H1 (cell line): ENCODE measurements around the gene ACAA1. TPM values are rescaled to one million over a fixed set of nuclear protein-coding genes. Genes with fewer than 3 reads are reported as not detected.

Experiments
- CTCF ChIA-PET: fragments of 300-600 bp; sonication (Branson Sonifier 250); formaldehyde crosslinking; loops from one replicate; lab custom pipeline; 2021; ENCODE audit not compliant: partially characterized antibody; lab: Charles Lee
- POLR2A ChIA-PET: fragments of 300-600 bp; sonication (Branson Sonifier 250); formaldehyde crosslinking; loops from one replicate; lab custom pipeline; 2021; ENCODE audit warnings: inconsistent platforms; ENCODE audit not compliant: partially characterized antibody; lab: Charles Lee
- DNase-seq, 2 experiments: peaks; one replicate each; pipeline versions ENCODE4 v3.0.0 to v3.0.0-alpha.2; 2010 to 2022; ENCODE audit warnings: low spot score in 2 of 2, low read depth in 1 of 2, mixed read lengths in 1 of 2
- FAIRE-seq: peaks from 2 replicates; lab custom pipeline; 2011; peaks lifted over from hg19 to GRCh38; lab: Jason Lieb, UNC
- H2AFZ ChIP-seq: 2 replicates; pipeline ENCODE4 v1.8.1; 2012; ENCODE audit warnings: low read length, inconsistent platforms
- H2AK5ac ChIP-seq: 2 replicates; pipeline ENCODE4 v1.6.1; 2013; ENCODE audit warnings: low read depth, low read length
- H2BK120ac ChIP-seq: replicated peaks from 2 replicates; pipeline ENCODE3; 2013; ENCODE audit warnings: low read depth, low read length, inconsistent platforms
- H2BK12ac ChIP-seq: 2 replicates; pipeline ENCODE4 v1.6.1; 2013; ENCODE audit warnings: low read depth, low read length
- H2BK15ac ChIP-seq: 2 replicates; pipeline ENCODE4 v1.6.1; 2013; ENCODE audit warnings: low read length
- H2BK20ac ChIP-seq: 2 replicates; pipeline ENCODE4 v1.6.1; 2013; ENCODE audit warnings: low read length
- H2BK5ac ChIP-seq: 2 replicates; pipeline ENCODE4 v1.6.1; 2013; ENCODE audit warnings: low read depth, low read length
- H3K14ac ChIP-seq: 2 replicates; pipeline ENCODE4 v1.6.1; 2013; ENCODE audit warnings: inconsistent platforms; ENCODE audit not compliant: insufficient read length
- H3K18ac ChIP-seq: 2 replicates; pipeline ENCODE4 v1.6.1; 2013; ENCODE audit warnings: low read length; ENCODE audit errors: extremely low read depth
- H3K23ac ChIP-seq: 2 replicates; pipeline ENCODE4 v1.6.1; 2013; ENCODE audit warnings: inconsistent platforms; ENCODE audit not compliant: insufficient read length
- H3K23me2 ChIP-seq: 2 replicates; pipeline ENCODE4 v1.6.1; 2013; ENCODE audit warnings: low read depth, low read length
- H3K27ac ChIP-seq: 2 replicates; pipeline ENCODE4 v1.6.1; 2011; ENCODE audit warnings: low read depth, low read length, inconsistent platforms
- H3K27me3 ChIP-seq, 4 experiments: replicated peaks in 1 of 4; 1 replicate in 1 of 4; 2 replicates in 3 of 4; pipeline versions ENCODE4 v1.6.1 to v1.8.1; 2011 to 2013; ENCODE audit warnings: low read length in 3 of 4, mild to moderate bottlenecking in 3 of 4, inconsistent platforms in 2 of 4, mixed read lengths in 2 of 4, moderate library complexity in 1 of 4; ENCODE audit not compliant: control insufficient read depth in 3 of 4, insufficient read depth in 3 of 4; ENCODE audit errors: extremely low read depth in 1 of 4
- H3K36me3 ChIP-seq, 4 experiments: 2 replicates each; pipeline versions ENCODE4 v1.6.1 to v1.8.1; 2011 to 2013; ENCODE audit warnings: mild to moderate bottlenecking in 4 of 4, low read length in 3 of 4, moderate library complexity in 2 of 4, control low read depth in 1 of 4, inconsistent platforms in 1 of 4; ENCODE audit not compliant: insufficient read depth in 4 of 4, control insufficient read depth in 2 of 4
- H3K4ac ChIP-seq: replicated peaks from 2 replicates; pipeline ENCODE3; 2013; ENCODE audit warnings: low read length, low read depth, mixed read lengths, inconsistent platforms; ENCODE audit not compliant: insufficient read length
- H3K4me1 ChIP-seq, 4 experiments: replicated peaks in 1 of 4; 1 replicate in 1 of 4; 2 replicates in 3 of 4; pipeline versions ENCODE4 v1.6.1 to v1.8.1; 2011 to 2013; ENCODE audit warnings: low read length in 3 of 4, inconsistent platforms in 2 of 4, mixed read lengths in 1 of 4; ENCODE audit not compliant: insufficient read depth in 4 of 4, control insufficient read depth in 3 of 4
- H3K4me2 ChIP-seq, 2 experiments: 2 replicates each; pipeline versions ENCODE4 v1.6.1 to v1.8.1; 2011 to 2013; ENCODE audit warnings: low read depth in 2 of 2, low read length in 2 of 2, control low read depth in 1 of 2, inconsistent platforms in 1 of 2, mild to moderate bottlenecking in 1 of 2; ENCODE audit not compliant: insufficient read depth in 1 of 2
- H3K4me3 ChIP-seq, 4 experiments: fragments of 200-600, 300-600 bp in 1 of 4; sonication (generic), shearing (Covaris generic), sonication (Bioruptor Twin) in 1 of 4; 2 replicates each; pipeline versions ENCODE4 v1.5.1 to v1.8.1; 2011 to 2016; ENCODE audit warnings: low read length in 4 of 4, low read depth in 3 of 4, control low read depth in 2 of 4, inconsistent platforms in 2 of 4, mild to moderate bottlenecking in 2 of 4, mixed read lengths in 1 of 4, moderate library complexity in 1 of 4; ENCODE audit not compliant: insufficient read depth in 2 of 4; ENCODE audit errors: extremely low read depth in 1 of 4
- H3K56ac ChIP-seq: replicated peaks from 2 replicates; pipeline ENCODE3; 2013; ENCODE audit warnings: low read depth, mild to moderate bottlenecking, mixed read lengths, low read length, inconsistent platforms; ENCODE audit not compliant: insufficient read length
- H3K79me1 ChIP-seq: 2 replicates; pipeline ENCODE4 v1.6.1; 2013; ENCODE audit warnings: low read depth, low read length, control low read depth
- H3K79me2 ChIP-seq, 2 experiments: 2 replicates each; pipeline versions ENCODE4 v1.6.1 to v1.8.1; 2012 to 2013; ENCODE audit warnings: low read length in 2 of 2, mild to moderate bottlenecking in 2 of 2, inconsistent platforms in 1 of 2; ENCODE audit not compliant: insufficient read depth in 2 of 2, control insufficient read depth in 1 of 2
- H3K9ac ChIP-seq, 4 experiments: replicated peaks in 1 of 4; 1 replicate in 1 of 4; 2 replicates in 3 of 4; pipeline versions ENCODE4 v1.6.1 to v1.8.1; 2011 to 2013; ENCODE audit warnings: low read depth in 3 of 4, low read length in 3 of 4, control low read depth in 2 of 4, mild to moderate bottlenecking in 2 of 4, moderate library complexity in 2 of 4, inconsistent platforms in 1 of 4; ENCODE audit errors: extremely low read depth in 1 of 4
- H3K9me3 ChIP-seq, 2 experiments: 2 replicates each; pipeline versions ENCODE4 v1.6.1 to v1.8.1; 2012 to 2013; ENCODE audit warnings: mild to moderate bottlenecking in 2 of 2, moderate library complexity in 2 of 2, control low read depth in 1 of 2, inconsistent platforms in 1 of 2, low read depth in 1 of 2, low read length in 1 of 2, mixed read lengths in 1 of 2; ENCODE audit not compliant: insufficient read depth in 2 of 2
- H4K20me1 ChIP-seq, 2 experiments: replicated peaks in 1 of 2; 2 replicates each; pipeline versions ENCODE3 to v1.8.1; 2011 to 2013; ENCODE audit warnings: inconsistent platforms in 2 of 2, low read length in 2 of 2, mild to moderate bottlenecking in 1 of 2; ENCODE audit not compliant: insufficient read depth in 2 of 2, control insufficient read depth in 1 of 2
- H4K5ac ChIP-seq: 2 replicates; pipeline ENCODE4 v1.6.1; 2013; ENCODE audit warnings: low read length, low read depth, mixed read lengths, inconsistent platforms; ENCODE audit not compliant: insufficient read length
- H4K8ac ChIP-seq: 2 replicates; pipeline ENCODE4 v1.8.0; 2013; ENCODE audit warnings: mild to moderate bottlenecking, moderate library complexity, low read length, inconsistent platforms; ENCODE audit not compliant: insufficient read depth; ENCODE audit errors: extremely low read depth
- H4K91ac ChIP-seq: replicated peaks from 2 replicates; pipeline ENCODE3; 2013; ENCODE audit warnings: low read length, mixed read lengths, inconsistent platforms; ENCODE audit not compliant: insufficient read length
- BCL11A ChIP-seq, 2 experiments: IDR thresholded peaks; one replicate each; pipeline ENCODE4 v1.6.1; 2011; ENCODE audit warnings: low read depth in 2 of 2, low read length in 2 of 2, mild to moderate bottlenecking in 2 of 2
- JUN ChIP-seq: IDR thresholded peaks from 2 replicates; pipeline ENCODE4 v1.6.1; 2011; ENCODE audit warnings: low read depth, mild to moderate bottlenecking, improper control_type of control experiment, low read length
- KDM1A ChIP-seq: fragments of 200-600, 300-600 bp; sonication (generic); IDR thresholded peaks from 2 replicates; pipeline ENCODE4 v1.7.1; 2016; ENCODE audit warnings: mild to moderate bottlenecking, low read length, borderline replicate concordance
- POU5F1 ChIP-seq: IDR thresholded peaks from 2 replicates; pipeline ENCODE4 v1.6.1; 2011; ENCODE audit warnings: low read depth, mild to moderate bottlenecking, low read length, moderate library complexity
- SIRT6 ChIP-seq: IDR thresholded peaks from one replicate; pipeline ENCODE4 v1.7.1; 2012; ENCODE audit warnings: low read length, inconsistent platforms
- WGBS, 2 experiments: shearing (Covaris generic) in 1 of 2; methylation state at CpG; one replicate each; pipeline versions ENCODE4 v1.1.6 to v1.1.7; 2013 to 2015; ENCODE audit warnings: low lambda C conversion rate in 2 of 2, mixed read lengths in 2 of 2, inconsistent platforms in 1 of 2, low coverage in 1 of 2, missing lambda C conversion rate in 1 of 2; ENCODE audit not compliant: insufficient replicate concordance in 2 of 2, insufficient coverage in 1 of 2, insufficient read length in 1 of 2; ENCODE audit errors: extremely low coverage in 1 of 2, missing lambda C conversion rate in 1 of 2; 5-methylcytosine and 5-hydroxymethylcytosine counted together
- polyA plus RNA-seq, 7 experiments: library from polyadenylated mRNA; depleted of rRNA in 3 of 7; stranded (reverse) in 5 of 7; unstranded in 2 of 7; fragments of >200 nt in 5 of 7; fragments of 200-250 nt in 2 of 7; gene quantifications; 1 replicate in 5 of 7; 2 replicates in 1 of 7; 4 replicates in 1 of 7; pipeline versions ENCODE4 v1.2.1 to v1.2.3, GENCODE V29; 2011 to 2013; ENCODE audit warnings: missing spikeins in 2 of 7, mixed read lengths in 2 of 7
- total RNA-seq: library from RNA; stranded (reverse); fragmentation: NEBNext Ultra II Directional; extraction: Animal tissue kit (Norgen Biotek cat#: 25700); gene quantifications from 2 replicates; pipeline ENCODE4 v1.2.1, GENCODE V29; 2021

Gene ACAA1
- total and polyA plus RNA-seq, 2 of the 8 experiments (the other 6 are each of a cell fraction or from before 2014, with no cell fraction given) = 23.1 to 34.8 TPM

DNA sequence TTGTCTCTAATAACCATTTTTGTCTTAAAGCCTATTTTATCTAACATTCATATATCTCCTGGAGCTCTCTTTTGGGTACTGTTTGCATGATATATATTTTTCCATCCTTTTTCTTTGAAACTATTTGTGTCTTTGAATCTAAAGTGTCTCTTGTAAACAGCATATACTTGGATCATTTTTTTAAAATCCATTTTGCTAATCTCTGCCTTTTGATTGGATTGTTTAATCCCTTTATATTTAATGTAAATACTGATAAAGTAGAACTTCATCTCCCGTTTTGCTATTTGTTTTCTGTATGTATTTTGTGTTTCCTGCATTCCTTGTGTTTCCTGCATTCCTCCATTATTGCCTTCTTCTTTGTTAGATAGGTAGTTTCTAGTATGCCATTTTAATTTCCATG, 31.4 kb downstream of the ACAA1 start:
- Histone ChIP-seq H2BK15ac (no peak overlapping the region), H3K27ac (no peak overlapping the region), H3K9me3 (0 out of 4 replicates have a peak, but pooled peaks cover 0 to 5% of the 10 kb centered on the region in 2 experiments), H2AFZ (no peak overlapping the region), H3K56ac (no peak overlapping the region), H2BK12ac (no peak overlapping the region), H3K14ac (no peak overlapping the region), H2BK120ac (no peak overlapping the region), H3K79me2 (no peaks in the 10 kb centered on the region), H4K5ac (no peak overlapping the region), H4K91ac (no peak overlapping the region), H2AK5ac (no peak overlapping the region), H3K27me3 (no peaks in the 10 kb centered on the region), H3K23me2 (no peaks in the 10 kb centered on the region; the same call in 1 of the 2 replicates), H3K4me3 (no peak overlapping the region), H3K23ac (no peak overlapping the region), H3K4me2 (no peak overlapping the region), H2BK5ac (no peak overlapping the region), H3K18ac (no peak overlapping the region), H3K4ac (no peak overlapping the region), H3K4me1 (peaks cover 0 to 3% (median 0%) of the 10 kb centered on the region in 4 experiments; a peak in 1 of 7 replicates), H3K36me3 (no peaks in the 10 kb centered on the region), H4K8ac (no peak overlapping the region), H2BK20ac (no peak overlapping the region), H3K9ac (no peak overlapping the region), H3K79me1 (no peaks in the 10 kb centered on the region), H4K20me1 (peaks cover 0 to 2% of the 10 kb centered on the region in 2 experiments)
- WGBS, 2 experiments = 89% methylated on average over 1 of the region's 1 CpG; no CpG with 5 or more reads in 1 of the 2 experiments
- CTCF ChIA-PET = interaction anchor here (5.5 kb wide), 1 partner anchor 13 kb away, joined by 44 read pairs; no protein-coding TSS in a partner anchor
- no peak for TF ChIP-seq BCL11A (IDR thresholded peaks at IDR 0.05; ENCODE audit: low read depth in 2 of 2, low read length in 2 of 2)
- TF ChIP-seq SIRT6 = no peak
- TF ChIP-seq POU5F1 = no peak
- no peak for TF ChIP-seq JUN
- no peak for TF ChIP-seq KDM1A
- FAIRE-seq (no peak), DNase-seq (no peak)
- POLR2A ChIA-PET = no interaction called here
